ENCODE data around the gene PTPRN. TPM values are rescaled to one million over a fixed set of nuclear protein-coding genes. Genes with fewer than 3 reads are reported as not detected.

PTPRN gene
- total and polyA plus RNA-seq, 2 of the 8 experiments (the other 6 are each of a cell fraction or from before 2014, with no cell fraction given) = 5.4 to 8.2 TPM

DNA sequence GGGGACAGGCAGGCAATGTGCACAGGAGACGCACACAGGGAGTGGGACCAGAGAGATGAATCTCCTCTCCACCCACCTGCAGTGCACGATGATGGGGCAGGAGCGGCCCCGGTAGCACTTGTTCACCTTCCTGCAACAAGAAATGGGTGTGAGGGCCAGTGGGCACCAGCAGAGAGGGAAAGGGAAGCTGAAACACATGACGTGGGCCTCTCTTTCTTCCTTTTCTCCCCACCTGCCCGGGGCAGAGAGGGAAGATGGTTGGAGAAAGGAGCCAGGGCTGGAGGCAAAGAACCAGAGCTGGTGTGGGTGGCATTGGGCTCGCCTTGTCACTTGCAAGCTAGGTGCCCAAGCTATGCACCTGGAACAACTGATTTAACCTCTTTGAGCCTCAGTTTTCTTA is 17.8 kb downstream of the PTPRN start (continued):
- TF ChIP-seq RFX5 (IDR thresholded peaks at IDR 0.05; ENCODE audit: borderline replicate concordance, low read depth, low read length) (no peak), KDM4A (IDR thresholded peaks at IDR 0.05; ENCODE audit: low read depth, low read length, severe bottlenecking) (no peak), CHD7 (IDR thresholded peaks at IDR 0.05; ENCODE audit: insufficient replicate concordance, low read length) (no peak), FOSL1 (IDR thresholded peaks at IDR 0.05; ENCODE audit: insufficient read depth, low read depth, low read length) (no peak), RXRA (IDR thresholded peaks at IDR 0.05; ENCODE audit: insufficient read depth, low read depth, low read length) (no peak), KDM5A (IDR thresholded peaks at IDR 0.05; ENCODE audit: low read length) (no peak)
